GF-D8 (cell line): ENCODE data around the gene ABCB9.
"Not testable (repeated sequence)": the region's sequence is repeated elsewhere in the genome, so short reads cannot be mapped to it uniquely, and the experiment has no call there.

Experiments used
- DNase-seq: peaks from one replicate; lab custom pipeline; 2025; lab: John Stamatoyannopoulos, UW

Gene ABCB9

GRCh38 chr12:122895320-122895703 is 71.0 kb downstream of the ABCB9 start:
- DNase-seq, result no peak

- DNase-seq, result peak; percentile 31
These were observed 71.8 kb downstream of the ABCB9 start for GRCh38 chr12:122894193-122895121.

- DNase-seq, result no peak
These were observed 72.8 kb downstream of the ABCB9 start for GRCh38 chr12:122893208-122894153.

GRCh38 chr12:122892724-122893123 is 73.5 kb downstream of the ABCB9 start:
- not testable (repeated sequence) for DNase-seq

- DNase-seq, result peak; percentile 65
These were observed 74.4 kb downstream of the ABCB9 start for GRCh38 chr12:122891661-122892525.

GRCh38 chr12:122889761-122890520 is 76.3 kb downstream of the ABCB9 start:
- DNase-seq, result peak; percentile 41

- DNase-seq, result peak; percentile 70
These were observed 78.0 kb downstream of the ABCB9 start for GRCh38 chr12:122888232-122888752.

GRCh38 chr12:122887819-122888212 is 78.4 kb downstream of the ABCB9 start:
- DNase-seq, result no peak

GRCh38 chr12:122886851-122887818 is 79.1 kb downstream of the ABCB9 start:
- peak; percentile 7 for DNase-seq

GRCh38 chr12:122886161-122886560 is 80.1 kb downstream of the ABCB9 start:
- DNase-seq, result no peak

GRCh38 chr12:122884860-122885259 is 81.4 kb downstream of the ABCB9 start:
- DNase-seq, result no peak

GRCh38 chr12:122884091-122884826 is 82.0 kb downstream of the ABCB9 start:
- no peak for DNase-seq

- no peak for DNase-seq
These were observed 83.2 kb downstream of the ABCB9 start for GRCh38 chr12:122882908-122883558.

GRCh38 chr12:122880668-122881067 is 85.6 kb downstream of the ABCB9 start:
- DNase-seq, result no peak

GRCh38 chr12:122880155-122880667 is 86.1 kb downstream of the ABCB9 start:
- no peak for DNase-seq
